HCT116 (cell line): Measurements from ENCODE around the gene RANBP9. TPM values are rescaled to one million over a fixed set of nuclear protein-coding genes. Genes with fewer than 3 reads are reported as not detected.

Source experiments
- ATAC-seq: fragments of 200-7000 bp; cut with Tn5 transposase; 2 replicates; pipeline ENCODE4 v1.9.1; 2020; ENCODE audit warnings: mild to moderate bottlenecking, moderate library complexity
- BruUV-seq: library from RNA; stranded (reverse); fragments of 400-500 nt; replicated peaks from 2 replicates; lab custom pipeline; 2021; lab: Mats Ljungman, UMichigan
- CTCF ChIA-PET: fragments of 300-600 bp; sonication (Branson Sonifier 250); formaldehyde crosslinking; loops from one replicate; lab custom pipeline; 2021; ENCODE audit warnings: antibody characterized with exemption; lab: Charles Lee
- POLR2A ChIA-PET: fragments of 300-600, 350-600 bp; sonication (Branson Sonifier 250); formaldehyde crosslinking; loops from one replicate; lab custom pipeline; 2021; ENCODE audit warnings: antibody characterized with exemption; lab: Charles Lee
- RAD21 ChIA-PET, 2 experiments: fragments of 300-600 bp; sonication (Branson Sonifier 250); formaldehyde crosslinking; loops; one replicate each; lab custom pipeline; 2023; ENCODE audit warnings: low total read pairs in 2 of 2; ENCODE audit not compliant: uncharacterized antibody in 2 of 2, unreplicated experiment in 2 of 2, low non-redundant PET in 1 of 2; lab: Charles Lee
- DNase-seq: peaks from one replicate; pipeline ENCODE4 v3.0.0-alpha.2; 2010; ENCODE audit warnings: low read depth, low spot score
- H2AFZ ChIP-seq: fragments of 200-600 bp; shearing (Covaris generic), sonication (generic); 2 replicates; pipeline ENCODE4 v1.6.1; 2017; ENCODE audit warnings: low read depth, mixed run types, mixed read lengths, antibody characterized with exemption, low read length; ENCODE audit not compliant: poor library complexity, severe bottlenecking
- H3K27ac ChIP-seq: 2 replicates; pipeline ENCODE4 v1.5.1; 2012; ENCODE audit warnings: low read depth, low read length
- H3K27me3 ChIP-seq: fragments of 200-600 bp; sonication (generic); 2 replicates; pipeline ENCODE4 v1.6.1; 2016; ENCODE audit warnings: mixed run types, low read length, mixed read lengths; ENCODE audit not compliant: insufficient read depth
- H3K36me3 ChIP-seq, 2 experiments: fragments of 200-500 bp in 1 of 2; fragments of 200-600 bp in 1 of 2; sonication (Bioruptor generic) in 1 of 2; sonication (generic) in 1 of 2; 2 replicates each; pipeline versions ENCODE4 v1.5.1 to v1.6.1; 2014 to 2016; ENCODE audit warnings: low read length in 2 of 2, inconsistent platforms in 1 of 2, mixed read lengths in 1 of 2, mixed run types in 1 of 2; ENCODE audit not compliant: insufficient read depth in 2 of 2, control insufficient read depth in 1 of 2
- H3K4me1 ChIP-seq, 2 experiments: fragments of 200-600 bp in 1 of 2; sonication (generic) in 1 of 2; 2 replicates each; pipeline versions ENCODE4 v1.5.1 to v1.6.1; 2012 to 2017; ENCODE audit warnings: low read length in 2 of 2, inconsistent platforms in 1 of 2, mild to moderate bottlenecking in 1 of 2, mixed read lengths in 1 of 2, mixed run types in 1 of 2, moderate library complexity in 1 of 2; ENCODE audit not compliant: insufficient read depth in 2 of 2, control insufficient read depth in 1 of 2
- H3K4me2 ChIP-seq: fragments of 200-600 bp; sonication (generic); 2 replicates; pipeline ENCODE4 v1.6.1; 2017; ENCODE audit warnings: mixed run types, low read length, mixed read lengths
- H3K4me3 ChIP-seq, 2 experiments: fragments of 200-600 bp in 1 of 2; sonication (generic) in 1 of 2; replicated peaks in 1 of 2; 2 replicates each; pipeline ENCODE4 v1.5.1; 2011 to 2016; ENCODE audit warnings: low read length in 2 of 2, control low read depth in 1 of 2, low read depth in 1 of 2, mild to moderate bottlenecking in 1 of 2, mixed read lengths in 1 of 2, mixed run types in 1 of 2
- H3K79me2 ChIP-seq: fragments of 200-600 bp; sonication (generic); 2 replicates; pipeline ENCODE4 v1.6.1; 2017; ENCODE audit warnings: mild to moderate bottlenecking, mixed run types, low read length, moderate library complexity, mixed read lengths; ENCODE audit not compliant: insufficient read depth
- H3K9ac ChIP-seq: fragments of 200-600 bp; sonication (generic); 2 replicates; pipeline ENCODE4 v1.6.1; 2016; ENCODE audit warnings: low read length, mixed read lengths
- H3K9me2 ChIP-seq: fragments of 200-600 bp; sonication (generic), shearing (Covaris generic); 2 replicates; pipeline ENCODE4 v1.6.1; 2017; ENCODE audit warnings: mixed run types, mild to moderate bottlenecking, moderate library complexity; ENCODE audit not compliant: insufficient read depth
- H3K9me3 ChIP-seq, 2 experiments: fragments of 200-500 bp in 1 of 2; fragments of 200-600 bp in 1 of 2; sonication (Bioruptor generic) in 1 of 2; sonication (generic) in 1 of 2; 2 replicates each; pipeline ENCODE4 v1.6.1; 2014 to 2017; ENCODE audit warnings: low read length in 2 of 2, mixed read lengths in 2 of 2, inconsistent platforms in 1 of 2, low read depth in 1 of 2, mild to moderate bottlenecking in 1 of 2, mixed run types in 1 of 2, moderate library complexity in 1 of 2; ENCODE audit not compliant: control insufficient read depth in 1 of 2, insufficient read depth in 1 of 2
- H4K20me1 ChIP-seq: fragments of 200-600 bp; sonication (generic), shearing (Covaris generic); 2 replicates; pipeline ENCODE4 v1.6.1; 2017; ENCODE audit warnings: mixed run types, mild to moderate bottlenecking, moderate library complexity; ENCODE audit not compliant: insufficient read depth
- ATF3 ChIP-seq: IDR thresholded peaks from 2 replicates; pipeline ENCODE4 v1.6.1; 2012
- CBX3 ChIP-seq: IDR thresholded peaks from 2 replicates; pipeline ENCODE4 v1.6.1; 2012; ENCODE audit warnings: low read depth
- CTCF ChIP-seq, 3 experiments: fragments of 200-600 bp in 1 of 3; sonication (generic) in 1 of 3; IDR thresholded peaks in 2 of 3; conservative IDR thresholded peaks in 1 of 3; 2 replicates each; pipeline ENCODE4 v1.5.1; 2012 to 2017; ENCODE audit warnings: low read depth in 2 of 3, low read length in 2 of 3, antibody characterized with exemption in 1 of 3, borderline replicate concordance in 1 of 3, control low read depth in 1 of 3, mild to moderate bottlenecking in 1 of 3, mixed read lengths in 1 of 3, mixed run types in 1 of 3, moderate library complexity in 1 of 3; ENCODE audit not compliant: insufficient read depth in 1 of 3
- EGR1 ChIP-seq: IDR thresholded peaks from 2 replicates; pipeline ENCODE4 v1.6.1; 2012; ENCODE audit warnings: low read depth
- ELF1 ChIP-seq: IDR thresholded peaks from 2 replicates; pipeline ENCODE4 v1.6.1; 2012; ENCODE audit warnings: low read depth, borderline replicate concordance
- EZH2 ChIP-seq: fragments of 200-600 bp; sonication (generic); IDR thresholded peaks from 2 replicates; pipeline ENCODE4 v1.6.1; 2017; ENCODE audit warnings: antibody characterized with exemption, mixed run types
- EZH2phosphoT487 ChIP-seq: fragments of 200-600 bp; IDR thresholded peaks from 2 replicates; pipeline ENCODE4 v1.6.1; 2018; ENCODE audit warnings: antibody characterized with exemption, borderline replicate concordance
- FOSL1 ChIP-seq: IDR thresholded peaks from 2 replicates; pipeline ENCODE4 v1.6.1; 2012; ENCODE audit warnings: low read depth
- POLR2A ChIP-seq: IDR thresholded peaks from 2 replicates; pipeline ENCODE4 v1.7.0; 2011; ENCODE audit warnings: borderline replicate concordance; ENCODE audit not compliant: insufficient read depth, insufficient read length; ENCODE audit errors: extremely low read depth
- POLR2AphosphoS5 ChIP-seq: IDR thresholded peaks from 2 replicates; pipeline ENCODE4 v1.6.1; 2011; ENCODE audit warnings: mild to moderate bottlenecking, low read depth, low read length, moderate library complexity
- RAD21 ChIP-seq: IDR thresholded peaks from 2 replicates; pipeline ENCODE4 v1.6.1; 2012; ENCODE audit warnings: low read depth, mild to moderate bottlenecking
- REST ChIP-seq: IDR thresholded peaks from 2 replicates; pipeline ENCODE4 v1.6.1; 2012; ENCODE audit warnings: low read depth
- SP1 ChIP-seq: IDR thresholded peaks from 2 replicates; pipeline ENCODE4 v1.6.1; 2012; ENCODE audit warnings: low read depth
- SRF ChIP-seq: IDR thresholded peaks from 2 replicates; pipeline ENCODE4 v1.6.1; 2012; ENCODE audit warnings: low read depth
- YY1 ChIP-seq: IDR thresholded peaks from 2 replicates; pipeline ENCODE4 v1.6.1; 2011; ENCODE audit warnings: low read length, low read depth, moderate library complexity, mild to moderate bottlenecking; ENCODE audit not compliant: insufficient replicate concordance; ENCODE audit errors: extremely low read depth
- ZFX ChIP-seq: fragments of 450-650 bp; IDR thresholded peaks from 2 replicates; pipeline ENCODE4 v1.6.1; 2017
- intact Hi-C: fragments of 100-400 bp; cut with micrococcal nuclease; formaldehyde crosslinking; loops from 2 replicates; pipeline ENCODE4 v1.10.0; 2022
- total RNA-seq: library from RNA; stranded (reverse); gene quantifications from one replicate; pipeline ENCODE4 v1.2.1, GENCODE V29; 2021; ENCODE audit not compliant: unreplicated experiment

RANBP9 gene
- total RNA-seq, 1 experiment from 2014 or later, result 48.0 TPM

- Histone ChIP-seq H3K27me3 (no peaks in the 10 kb centered on the region), H3K9me2 (no peaks in the 10 kb centered on the region), H3K4me3 (no peak overlapping the region), H3K27ac (no peak overlapping the region), H4K20me1 (peaks cover 5% of the 10 kb centered on the region; the same call in 1 of the 2 replicates), H3K79me2 (peaks cover 98% of the 10 kb centered on the region), H3K9me3 (no peaks in the 10 kb centered on the region), H3K4me2 (no peak overlapping the region), H3K4me1 (peaks cover 0 to 5% of the 10 kb centered on the region in 2 experiments; a peak in 1 of 4 replicates), H3K9ac (no peak overlapping the region), H3K36me3 (no peaks in the 10 kb centered on the region), H2AFZ (no peak overlapping the region)
- CTCF ChIA-PET, result no interaction called here
- no peak for TF ChIP-seq RAD21
- no peak for TF ChIP-seq CBX3
- TF ChIP-seq ELF1, result no peak
- no peak for TF ChIP-seq YY1
- no peak for TF ChIP-seq EZH2phosphoT487
- TF ChIP-seq POLR2A, result no peak
- no peak for TF ChIP-seq EGR1
- TF ChIP-seq ZFX, result no peak
- TF ChIP-seq SRF, result no peak
- no peak for TF ChIP-seq POLR2AphosphoS5
- no peak for TF ChIP-seq REST
- TF ChIP-seq CTCF (IDR thresholded peaks at IDR 0.05 in 2 of 3, conservative IDR thresholded peaks at IDR 0.05 in 1 of 3; ENCODE audit: borderline replicate concordance in 1 of 3, insufficient read depth in 1 of 3, low read depth in 2 of 3, low read length in 2 of 3), result no peak
- no peak for TF ChIP-seq ATF3
- TF ChIP-seq FOSL1, result no peak
- no peak for TF ChIP-seq SP1
- no peak for TF ChIP-seq EZH2
- intact Hi-C loops, result no loop called here
- ATAC-seq, result no peak
- RAD21 ChIA-PET, result no interaction called here
- DNase-seq, result no peak
- no TSS peak for BruUV-seq
- POLR2A ChIA-PET, result interaction anchor here (1.3 kb wide), 1 partner anchor 88 kb away, joined by 3 read pairs; no protein-coding TSS in a partner anchor
These were observed 48.8 kb downstream of the RANBP9 start for GRCh38 chr6:13662651-13663334.
